ENCODE data around the gene ADAM19. TPM values are rescaled to one million over a fixed set of nuclear protein-coding genes. Genes with fewer than 3 reads are reported as not detected.

Gene ADAM19
- total RNA-seq, 1 donor from 2014 or later: 41.2 TPM

GRCh38 chr5:157592594-157592993 lies 17.0 kb upstream of the ADAM19 start:
- Mint-ChIP-seq H3K4me1 (ENCODE audit: low read depth, unreplicated experiment) (peaks cover 12% of the 10 kb centered on the region), H3K4me3 (ENCODE audit: unreplicated experiment) (no peak overlapping the region), H3K27ac (ENCODE audit: unreplicated experiment) (no peak overlapping the region), H3K9me3 (ENCODE audit: unreplicated experiment) (no peaks in the 10 kb centered on the region), H3K36me3 (ENCODE audit: unreplicated experiment) (no peaks in the 10 kb centered on the region), H3K27me3 (ENCODE audit: unreplicated experiment) (no peaks in the 10 kb centered on the region)
- no peak for DNase-seq
- TF ChIP-seq, protein P1, sequence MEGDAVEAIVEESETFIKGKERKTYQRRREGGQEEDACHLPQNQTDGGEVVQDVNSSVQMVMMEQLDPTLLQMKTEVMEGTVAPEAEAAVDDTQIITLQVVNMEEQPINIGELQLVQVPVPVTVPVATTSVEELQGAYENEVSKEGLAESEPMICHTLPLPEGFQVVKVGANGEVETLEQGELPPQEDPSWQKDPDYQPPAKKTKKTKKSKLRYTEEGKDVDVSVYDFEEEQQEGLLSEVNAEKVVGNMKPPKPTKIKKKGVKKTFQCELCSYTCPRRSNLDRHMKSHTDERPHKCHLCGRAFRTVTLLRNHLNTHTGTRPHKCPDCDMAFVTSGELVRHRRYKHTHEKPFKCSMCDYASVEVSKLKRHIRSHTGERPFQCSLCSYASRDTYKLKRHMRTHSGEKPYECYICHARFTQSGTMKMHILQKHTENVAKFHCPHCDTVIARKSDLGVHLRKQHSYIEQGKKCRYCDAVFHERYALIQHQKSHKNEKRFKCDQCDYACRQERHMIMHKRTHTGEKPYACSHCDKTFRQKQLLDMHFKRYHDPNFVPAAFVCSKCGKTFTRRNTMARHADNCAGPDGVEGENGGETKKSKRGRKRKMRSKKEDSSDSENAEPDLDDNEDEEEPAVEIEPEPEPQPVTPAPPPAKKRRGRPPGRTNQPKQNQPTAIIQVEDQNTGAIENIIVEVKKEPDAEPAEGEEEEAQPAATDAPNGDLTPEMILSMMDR (IDR thresholded peaks at IDR 0.05; ENCODE audit: partially characterized antibody, unreplicated experiment): no peak

DNA sequence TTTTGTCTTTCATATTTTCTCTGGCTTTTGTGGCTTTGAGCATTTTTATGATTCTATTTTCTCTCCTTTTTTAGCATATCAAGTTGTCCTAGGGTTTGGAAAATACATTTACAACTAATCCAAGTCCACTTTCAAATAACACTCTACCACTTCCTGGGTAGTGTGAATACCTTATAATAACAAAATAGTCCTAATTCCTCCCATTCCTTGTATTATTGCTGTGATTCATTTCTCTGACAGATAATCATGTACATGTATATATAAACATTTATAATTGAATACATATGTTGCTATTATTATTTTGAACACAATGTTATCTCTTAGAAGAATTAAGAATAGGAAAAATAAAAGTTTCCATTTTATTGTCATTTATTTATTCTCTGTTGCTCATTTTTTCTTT lies 14.9 kb upstream of the ADAM19 start:
- H3K27ac Mint-ChIP-seq (ENCODE audit: unreplicated experiment): no peak overlapping the region
- TF ChIP-seq, protein P1 (IDR thresholded peaks at IDR 0.05; ENCODE audit: partially characterized antibody, unreplicated experiment): no peak
- peaks cover 12% of the 10 kb centered on the region for H3K4me1 Mint-ChIP-seq (ENCODE audit: low read depth, unreplicated experiment)
- no peaks in the 10 kb centered on the region for H3K9me3 Mint-ChIP-seq (ENCODE audit: unreplicated experiment)
- no peak for DNase-seq
- H3K4me3 Mint-ChIP-seq (ENCODE audit: unreplicated experiment): no peak overlapping the region
- H3K36me3 Mint-ChIP-seq (ENCODE audit: unreplicated experiment): no peaks in the 10 kb centered on the region
- H3K27me3 Mint-ChIP-seq (ENCODE audit: unreplicated experiment): no peaks in the 10 kb centered on the region

- TF ChIP-seq, protein P1 (IDR thresholded peaks at IDR 0.05; ENCODE audit: partially characterized antibody, unreplicated experiment): no peak
- H3K4me1 Mint-ChIP-seq (ENCODE audit: low read depth, unreplicated experiment): peaks cover 1% of the 10 kb centered on the region
- no peak overlapping the region for H3K27ac Mint-ChIP-seq (ENCODE audit: unreplicated experiment)
- no peaks in the 10 kb centered on the region for H3K36me3 Mint-ChIP-seq (ENCODE audit: unreplicated experiment)
- no peak for DNase-seq
- no peak overlapping the region for H3K4me3 Mint-ChIP-seq (ENCODE audit: unreplicated experiment)
- no peaks in the 10 kb centered on the region for H3K9me3 Mint-ChIP-seq (ENCODE audit: unreplicated experiment)
- H3K27me3 Mint-ChIP-seq (ENCODE audit: unreplicated experiment): peaks cover 2% of the 10 kb centered on the region
Observed at GRCh38 chr5:157584628-157585027, 9.1 kb upstream of the ADAM19 start.

GRCh38 chr5:157582731-157583620 lies 7.4 kb upstream of the ADAM19 start:
- no peaks in the 10 kb centered on the region for H3K36me3 Mint-ChIP-seq (ENCODE audit: unreplicated experiment)
- H3K27me3 Mint-ChIP-seq (ENCODE audit: unreplicated experiment): peaks cover 2% of the 10 kb centered on the region
- no peak overlapping the region for H3K27ac Mint-ChIP-seq (ENCODE audit: unreplicated experiment)
- H3K4me1 Mint-ChIP-seq (ENCODE audit: low read depth, unreplicated experiment): peaks cover 1% of the 10 kb centered on the region
- no peak overlapping the region for H3K4me3 Mint-ChIP-seq (ENCODE audit: unreplicated experiment)
- DNase-seq: no peak
- no peaks in the 10 kb centered on the region for H3K9me3 Mint-ChIP-seq (ENCODE audit: unreplicated experiment)
- TF ChIP-seq, protein P1 (IDR thresholded peaks at IDR 0.05; ENCODE audit: partially characterized antibody, unreplicated experiment): no peak

DNA sequence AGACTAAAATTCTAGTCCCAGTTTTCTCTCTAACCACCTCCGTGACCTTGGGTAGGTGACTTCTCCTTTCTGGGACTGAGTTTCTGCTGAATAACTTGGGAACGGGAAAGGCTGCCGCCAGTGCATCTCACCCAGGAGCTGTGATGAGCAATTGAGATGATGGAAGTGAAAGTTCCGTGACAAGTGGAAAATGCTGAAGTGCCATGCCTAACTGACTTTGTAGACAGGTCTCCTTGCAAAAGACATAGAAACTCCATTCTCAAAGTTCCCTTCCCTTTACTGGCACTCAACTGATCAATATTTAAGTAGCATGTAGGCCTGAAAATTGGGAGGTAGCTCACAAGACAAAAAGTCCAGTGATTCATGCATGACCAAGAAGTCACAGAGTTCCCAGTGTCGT lies 6.3 kb upstream of the ADAM19 start:
- TF ChIP-seq, protein P1 (IDR thresholded peaks at IDR 0.05; ENCODE audit: partially characterized antibody, unreplicated experiment): no peak
- Mint-ChIP-seq H3K9me3 (ENCODE audit: unreplicated experiment) (no peaks in the 10 kb centered on the region), H3K27me3 (ENCODE audit: unreplicated experiment) (peaks cover 4% of the 10 kb centered on the region)

More for the DNA sequence above, 6.3 kb upstream of the ADAM19 start:
- H3K4me1 Mint-ChIP-seq (ENCODE audit: low read depth, unreplicated experiment): peaks cover 1% of the 10 kb centered on the region
- H3K36me3 Mint-ChIP-seq (ENCODE audit: unreplicated experiment): no peaks in the 10 kb centered on the region
- DNase-seq: no peak
- no peak overlapping the region for H3K4me3 Mint-ChIP-seq (ENCODE audit: unreplicated experiment)
- no peak overlapping the region for H3K27ac Mint-ChIP-seq (ENCODE audit: unreplicated experiment)

All from glutamatergic neuron (in vitro differentiated cells).